GM21528 (cell line): Measurements from ENCODE around the gene ANKRD37.
A peak's percentile ranks its signal among the peaks of the same experiment; 100 is the strongest.

Experiments
- ATAC-seq: cut with Tn5 transposase; IDR thresholded peaks from one replicate; pipeline ENCODE4 v1.9.1; 2021; ENCODE audit warnings: mild to moderate bottlenecking, moderate library complexity; ENCODE audit not compliant: unreplicated experiment, low FRiP score

Gene ANKRD37

GRCh38 chr4:185379326-185380295, 17.0 kb upstream of the ANKRD37 start:
- no peak for ATAC-seq

- ATAC-seq: no peak
Measured at GRCh38 chr4:185380320-185380719, 16.3 kb upstream of the ANKRD37 start.

- no peak for ATAC-seq
Measured at GRCh38 chr4:185381288-185382196, 15.1 kb upstream of the ANKRD37 start.

GRCh38 chr4:185382754-185383153, 13.9 kb upstream of the ANKRD37 start:
- ATAC-seq: no peak

GRCh38 chr4:185383451-185383850, 13.2 kb upstream of the ANKRD37 start:
- no peak for ATAC-seq

- no peak for ATAC-seq
Measured at GRCh38 chr4:185384061-185384460, 12.6 kb upstream of the ANKRD37 start.

- no peak for ATAC-seq
Measured at GRCh38 chr4:185384930-185385331, 11.7 kb upstream of the ANKRD37 start.

- ATAC-seq: no peak
Measured at GRCh38 chr4:185387957-185388356, 8.7 kb upstream of the ANKRD37 start.

GRCh38 chr4:185390941-185391340, 5.7 kb upstream of the ANKRD37 start:
- ATAC-seq: no peak

- ATAC-seq: no peak
Measured at GRCh38 chr4:185392156-185392555, 4.5 kb upstream of the ANKRD37 start.

GRCh38 chr4:185394568-185395237, 1.9 kb upstream of the ANKRD37 start:
- ATAC-seq: no peak

- ATAC-seq: no peak
Measured at GRCh38 chr4:185395238-185395955, 1.2 kb upstream of the ANKRD37 start, which contains the start of gene LRP2BP. TSS of gene LRP2BP (minus strand) at chr4:185395924. CDS start at chr4:185378186, 17,738 bp downstream.

- ATAC-seq: peak; percentile 80
Measured at GRCh38 chr4:185395956-185396723, 501 bp upstream of the ANKRD37 start.

GRCh38 chr4:185398618-185399017, 2.0 kb downstream of the ANKRD37 start:
- ATAC-seq: no peak

- ATAC-seq: no peak
Measured at GRCh38 chr4:185399466-185399865, 2.8 kb downstream of the ANKRD37 start.

GRCh38 chr4:185404031-185404430, 7.4 kb downstream of the ANKRD37 start:
- no peak for ATAC-seq

- peak; percentile 56 for ATAC-seq
Measured at GRCh38 chr4:185405296-185405999, 8.8 kb downstream of the ANKRD37 start.

GRCh38 chr4:185408432-185408831, 11.8 kb downstream of the ANKRD37 start:
- no peak for ATAC-seq
